Measurements from ENCODE around the gene NKX1-2. TPM values are rescaled to one million over a fixed set of nuclear protein-coding genes. Genes with fewer than 3 reads are reported as not detected.

The NKX1-2 gene
- total RNA-seq, 1 experiment from 2014 or later = 57.7 TPM

- TF ChIP-seq, protein P1, sequence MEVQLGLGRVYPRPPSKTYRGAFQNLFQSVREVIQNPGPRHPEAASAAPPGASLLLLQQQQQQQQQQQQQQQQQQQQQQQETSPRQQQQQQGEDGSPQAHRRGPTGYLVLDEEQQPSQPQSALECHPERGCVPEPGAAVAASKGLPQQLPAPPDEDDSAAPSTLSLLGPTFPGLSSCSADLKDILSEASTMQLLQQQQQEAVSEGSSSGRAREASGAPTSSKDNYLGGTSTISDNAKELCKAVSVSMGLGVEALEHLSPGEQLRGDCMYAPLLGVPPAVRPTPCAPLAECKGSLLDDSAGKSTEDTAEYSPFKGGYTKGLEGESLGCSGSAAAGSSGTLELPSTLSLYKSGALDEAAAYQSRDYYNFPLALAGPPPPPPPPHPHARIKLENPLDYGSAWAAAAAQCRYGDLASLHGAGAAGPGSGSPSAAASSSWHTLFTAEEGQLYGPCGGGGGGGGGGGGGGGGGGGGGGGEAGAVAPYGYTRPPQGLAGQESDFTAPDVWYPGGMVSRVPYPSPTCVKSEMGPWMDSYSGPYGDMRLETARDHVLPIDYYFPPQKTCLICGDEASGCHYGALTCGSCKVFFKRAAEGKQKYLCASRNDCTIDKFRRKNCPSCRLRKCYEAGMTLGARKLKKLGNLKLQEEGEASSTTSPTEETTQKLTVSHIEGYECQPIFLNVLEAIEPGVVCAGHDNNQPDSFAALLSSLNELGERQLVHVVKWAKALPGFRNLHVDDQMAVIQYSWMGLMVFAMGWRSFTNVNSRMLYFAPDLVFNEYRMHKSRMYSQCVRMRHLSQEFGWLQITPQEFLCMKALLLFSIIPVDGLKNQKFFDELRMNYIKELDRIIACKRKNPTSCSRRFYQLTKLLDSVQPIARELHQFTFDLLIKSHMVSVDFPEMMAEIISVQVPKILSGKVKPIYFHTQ (CRISPR knock-in tag; IDR thresholded peaks at IDR 0.05) = no peak
- TF ChIP-seq RELA (CRISPR knock-in tag; IDR thresholded peaks at IDR 0.05; ENCODE audit: borderline replicate concordance) (no peak), SMAD3 (CRISPR knock-in tag; IDR thresholded peaks at IDR 0.05; ENCODE audit: borderline replicate concordance) (no peak), CBFB (CRISPR knock-in tag; IDR thresholded peaks at IDR 0.05; ENCODE audit: low read depth) (no peak), HMGA2 (CRISPR knock-in tag; IDR thresholded peaks at IDR 0.05) (no peak), CREM (CRISPR knock-in tag; IDR thresholded peaks at IDR 0.05) (no peak), PREB (CRISPR knock-in tag; IDR thresholded peaks at IDR 0.05; ENCODE audit: borderline replicate concordance) (no peak), ZNF416 (CRISPR knock-in tag; IDR thresholded peaks at IDR 0.05) (no peak), ZBTB21 (CRISPR knock-in tag; IDR thresholded peaks at IDR 0.05; ENCODE audit: borderline replicate concordance) (no peak), NFYB (CRISPR knock-in tag; conservative IDR thresholded peaks at IDR 0.05; ENCODE audit: low read depth) (no peak), SP1 (CRISPR knock-in tag; conservative IDR thresholded peaks at IDR 0.05) (no peak), FOXP4 (CRISPR knock-in tag; IDR thresholded peaks at IDR 0.05) (no peak)
- TF ChIP-seq, protein P2, sequence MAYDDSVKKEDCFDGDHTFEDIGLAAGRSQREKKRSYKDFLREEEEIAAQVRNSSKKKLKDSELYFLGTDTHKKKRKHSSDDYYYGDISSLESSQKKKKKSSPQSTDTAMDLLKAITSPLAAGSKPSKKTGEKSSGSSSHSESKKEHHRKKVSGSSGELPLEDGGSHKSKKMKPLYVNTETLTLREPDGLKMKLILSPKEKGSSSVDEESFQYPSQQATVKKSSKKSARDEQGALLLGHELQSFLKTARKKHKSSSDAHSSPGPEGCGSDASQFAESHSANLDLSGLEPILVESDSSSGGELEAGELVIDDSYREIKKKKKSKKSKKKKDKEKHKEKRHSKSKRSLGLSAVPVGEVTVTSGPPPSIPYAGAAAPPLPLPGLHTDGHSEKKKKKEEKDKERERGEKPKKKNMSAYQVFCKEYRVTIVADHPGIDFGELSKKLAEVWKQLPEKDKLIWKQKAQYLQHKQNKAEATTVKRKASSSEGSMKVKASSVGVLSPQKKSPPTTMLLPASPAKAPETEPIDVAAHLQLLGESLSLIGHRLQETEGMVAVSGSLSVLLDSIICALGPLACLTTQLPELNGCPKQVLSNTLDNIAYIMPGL (CRISPR knock-in tag; IDR thresholded peaks at IDR 0.05) = no peak
- TF ChIP-seq, protein P3, sequence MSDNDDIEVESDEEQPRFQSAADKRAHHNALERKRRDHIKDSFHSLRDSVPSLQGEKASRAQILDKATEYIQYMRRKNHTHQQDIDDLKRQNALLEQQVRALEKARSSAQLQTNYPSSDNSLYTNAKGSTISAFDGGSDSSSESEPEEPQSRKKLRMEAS (CRISPR knock-in tag; IDR thresholded peaks at IDR 0.05) = no peak
- POLR2A ChIA-PET = interaction anchor here (1.1 kb wide), 1 partner anchor 321 kb away, joined by 3 read pairs; no protein-coding TSS in a partner anchor
- ATAC-seq (no peak), DNase-seq (ENCODE audit: low spot score) (no peak)
- H3K27me3 Mint-ChIP-seq (ENCODE audit: low read depth) = peaks cover 18% of the 10 kb centered on the region
- H3K9me3 Mint-ChIP-seq = no peaks in the 10 kb centered on the region
- H3K27ac Mint-ChIP-seq = no peak overlapping the region
- H3K36me3 Mint-ChIP-seq = no peaks in the 10 kb centered on the region
- peaks cover 50% of the 10 kb centered on the region for H3K4me1 Mint-ChIP-seq
- no peak overlapping the region for H3K4me3 Mint-ChIP-seq
- CTCF ChIA-PET = interaction anchor here (0.7 to 2.2 kb wide), 2 partner anchors 33 to 41 kb away, joined by 3 to 6 read pairs; partner anchors contain the start of gene LHPP
Observed at GRCh38 chr10:124420254-124420653, 29.6 kb downstream of the NKX1-2 start.

DNA sequence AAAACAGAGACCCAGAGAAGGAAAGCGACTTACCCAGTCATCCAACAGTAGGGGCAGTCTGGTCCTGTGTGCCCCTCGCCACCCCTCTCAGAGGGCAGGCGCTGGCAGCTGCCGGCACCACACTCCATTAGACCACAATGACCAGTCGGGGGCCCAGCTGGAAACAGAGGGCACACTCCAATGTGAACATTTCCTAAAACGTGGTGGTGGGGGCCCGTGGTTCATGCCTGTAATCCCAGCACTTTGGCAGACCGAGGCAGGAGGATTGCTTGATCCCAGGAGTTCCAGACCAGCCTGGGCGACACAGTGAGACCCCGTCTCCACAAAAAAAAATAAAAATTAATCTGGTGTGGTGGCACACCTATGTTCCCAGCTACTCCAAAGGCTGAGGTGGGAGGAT is 30.2 kb downstream of the NKX1-2 start:
- Mint-ChIP-seq H3K4me3 (peak overlapping the region; percentile 65), H3K27ac (peak overlapping the region; percentile 95), H3K27me3 (ENCODE audit: low read depth) (peaks cover 18% of the 10 kb centered on the region), H3K9me3 (no peaks in the 10 kb centered on the region), H3K4me1 (peaks cover 53% of the 10 kb centered on the region), H3K36me3 (no peaks in the 10 kb centered on the region)
- no peak for DNase-seq (ENCODE audit: low spot score)
- ChIA-PET POLR2A (interaction anchor here (1.1 to 1.4 kb wide), 2 partner anchors 27 to 322 kb away, joined by 3 to 4 read pairs; no protein-coding TSS in a partner anchor), CTCF (interaction anchor here (1.0 to 2.3 kb wide), 7 partner anchors 16 to 425 kb away, joined by 4 to 17 read pairs (median 6); partner anchors contain the start of gene NKX1-2)
- peak; percentile 73; the same call in 1 of the 2 replicates for TF ChIP-seq ZNF121 (CRISPR knock-in tag; IDR thresholded peaks at IDR 0.05)
- no peak for TF ChIP-seq ZNF396 (CRISPR knock-in tag; IDR thresholded peaks at IDR 0.05; ENCODE audit: borderline replicate concordance)
- ATAC-seq = no peak
